GM19025 (cell line): ENCODE results near the gene BEX2.
A peak's percentile ranks its signal among the peaks of the same experiment; 100 is the strongest.
"Not testable (repeated sequence)": the region's sequence is repeated elsewhere in the genome, so short reads cannot be mapped to it uniquely, and the experiment has no call there.

ENCODE experiments used
- ATAC-seq: cut with Tn5 transposase; IDR thresholded peaks from one replicate; pipeline ENCODE4 v1.9.1; 2021; ENCODE audit warnings: mild to moderate bottlenecking, low read depth, moderate library complexity; ENCODE audit not compliant: unreplicated experiment

BEX2 gene

GRCh38 chrX:103310555-103311398 lies at the start of gene BEX2:
TSS of gene BEX2 (minus strand) at chrX:103310990. CDS start at chrX:103309976, 1,014 bp downstream.
- peak; percentile 97 for ATAC-seq

GRCh38 chrX:103360092-103360491 lies 49.3 kb upstream of the BEX2 start:
- ATAC-seq, result no peak

GRCh38 chrX:103359605-103360004 lies 48.8 kb upstream of the BEX2 start:
- ATAC-seq, result not testable (repeated sequence)

- ATAC-seq, result no peak
Measured at GRCh38 chrX:103357871-103358270, 47.1 kb upstream of the BEX2 start.

GRCh38 chrX:103356858-103357257 lies 46.1 kb upstream of the BEX2 start:
- ATAC-seq, result no peak

GRCh38 chrX:103356130-103356798 lies 45.5 kb upstream of the BEX2 start, which contains the start of gene TCEAL9:
TSS of gene TCEAL9 (plus strand) at chrX:103356506. CDS start at chrX:103357685, 1,179 bp downstream.
- ATAC-seq, result no peak

- ATAC-seq, result no peak
Measured at GRCh38 chrX:103347682-103348397, 37.0 kb upstream of the BEX2 start.

GRCh38 chrX:103344606-103345005 lies 33.8 kb upstream of the BEX2 start:
- ATAC-seq, result no peak

GRCh38 chrX:103343105-103343504 lies 32.3 kb upstream of the BEX2 start:
- no peak for ATAC-seq

GRCh38 chrX:103338663-103339062 lies 27.9 kb upstream of the BEX2 start:
- ATAC-seq, result no peak

GRCh38 chrX:103330681-103331288 lies 20.0 kb upstream of the BEX2 start:
- no peak for ATAC-seq

GRCh38 chrX:103329991-103330390 lies 19.2 kb upstream of the BEX2 start, which contains the start of gene TCEAL7:
TSS of gene TCEAL7 (plus strand) at chrX:103330239. CDS start at chrX:103331404, 1,165 bp downstream.
- no peak for ATAC-seq

- ATAC-seq, result no peak
Measured at GRCh38 chrX:103311399-103311780, 600 bp upstream of the BEX2 start.

- ATAC-seq, result no peak
Measured at GRCh38 chrX:103309860-103310554, 783 bp downstream of the BEX2 start.

GRCh38 chrX:103305666-103306065 lies 5.1 kb downstream of the BEX2 start:
- ATAC-seq, result not testable (repeated sequence)

- no peak for ATAC-seq
Measured at GRCh38 chrX:103304705-103305104, 6.1 kb downstream of the BEX2 start.

- ATAC-seq, result no peak
Measured at GRCh38 chrX:103293118-103293517, 17.7 kb downstream of the BEX2 start.

GRCh38 chrX:103279624-103280023 lies 31.2 kb downstream of the BEX2 start:
- ATAC-seq, result no peak

- no peak for ATAC-seq
Measured at GRCh38 chrX:103276581-103277002, 34.2 kb downstream of the BEX2 start, which contains the start of gene TCEAL5. TSS of gene TCEAL5 (minus strand) at chrX:103276750. CDS start at chrX:103274563, 2,187 bp downstream.
